Bronchial epithelial cell (primary cell): ENCODE data around the gene ADGRG7. TPM values are rescaled to one million over a fixed set of nuclear protein-coding genes. Genes with fewer than 3 reads are reported as not detected.

Source experiments
- DNase-seq: peaks from one replicate; pipeline ENCODE4 v3.0.0-alpha.2; 2010; ENCODE audit warnings: low read depth
- FAIRE-seq: peaks from 2 replicates; lab custom pipeline; 2011; peaks lifted over from hg19 to GRCh38; lab: Jason Lieb, UNC
- H3K27me3 ChIP-seq: 2 replicates; pipeline ENCODE4 v1.5.1; 2011; ENCODE audit warnings: low read length; ENCODE audit not compliant: control insufficient read depth, insufficient read depth
- H3K36me3 ChIP-seq: 2 replicates; pipeline ENCODE4 v1.5.1; 2011; ENCODE audit warnings: low read length; ENCODE audit not compliant: control insufficient read depth, insufficient read depth
- H3K4me3 ChIP-seq: 2 replicates; pipeline ENCODE4 v1.5.1; 2011; ENCODE audit warnings: mild to moderate bottlenecking, low read depth, low read length, control low read depth
- total RNA-seq: library from RNA; depleted of rRNA; stranded (reverse); fragments of >200 nt; gene quantifications from 2 replicates; pipeline ENCODE4 v1.2.1, GENCODE V29; 2014
- TF ChIP-seq, protein P1 (sequence below): IDR thresholded peaks from 2 replicates; pipeline ENCODE4 v1.5.1; 2011; ENCODE audit warnings: mild to moderate bottlenecking, moderate library complexity, low read length, control low read depth, inconsistent platforms; ENCODE audit not compliant: insufficient read depth, severe bottlenecking

Gene ADGRG7
- total RNA-seq, 1 donor from 2014 or later, result under 0.01 TPM

DNA sequence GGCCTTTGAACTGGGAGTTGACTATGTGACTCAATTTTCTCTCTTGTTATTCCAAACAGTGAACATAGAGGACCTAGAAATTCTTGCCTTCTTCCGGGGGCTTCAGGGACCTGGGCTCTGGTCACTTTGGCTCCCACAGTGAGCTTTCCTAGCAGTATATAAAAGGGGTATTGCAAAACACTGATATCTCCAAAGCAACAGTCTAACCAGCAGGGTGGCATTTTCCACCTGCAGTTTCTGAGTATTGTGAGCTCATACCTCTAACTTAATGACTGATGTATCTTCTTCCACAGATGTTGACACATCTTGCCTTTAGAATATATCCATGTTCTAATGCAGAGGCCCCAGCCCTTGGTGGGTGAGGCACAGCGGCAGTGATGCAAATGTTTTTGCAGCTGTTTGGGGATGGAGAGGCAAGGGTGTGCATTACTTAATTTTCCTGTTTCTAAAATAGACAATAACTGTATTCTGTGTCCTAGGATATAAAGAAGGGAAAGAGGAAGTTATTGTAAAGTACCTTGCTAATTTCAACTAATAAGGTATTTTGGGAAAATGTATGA is 45.7 kb upstream of the ADGRG7 start:
- no peak for FAIRE-seq
- no peak for DNase-seq
- Histone ChIP-seq H3K27me3 (no peaks in the 10 kb centered on the region), H3K36me3 (no peaks in the 10 kb centered on the region), H3K4me3 (no peak overlapping the region)
- TF ChIP-seq, protein P1, sequence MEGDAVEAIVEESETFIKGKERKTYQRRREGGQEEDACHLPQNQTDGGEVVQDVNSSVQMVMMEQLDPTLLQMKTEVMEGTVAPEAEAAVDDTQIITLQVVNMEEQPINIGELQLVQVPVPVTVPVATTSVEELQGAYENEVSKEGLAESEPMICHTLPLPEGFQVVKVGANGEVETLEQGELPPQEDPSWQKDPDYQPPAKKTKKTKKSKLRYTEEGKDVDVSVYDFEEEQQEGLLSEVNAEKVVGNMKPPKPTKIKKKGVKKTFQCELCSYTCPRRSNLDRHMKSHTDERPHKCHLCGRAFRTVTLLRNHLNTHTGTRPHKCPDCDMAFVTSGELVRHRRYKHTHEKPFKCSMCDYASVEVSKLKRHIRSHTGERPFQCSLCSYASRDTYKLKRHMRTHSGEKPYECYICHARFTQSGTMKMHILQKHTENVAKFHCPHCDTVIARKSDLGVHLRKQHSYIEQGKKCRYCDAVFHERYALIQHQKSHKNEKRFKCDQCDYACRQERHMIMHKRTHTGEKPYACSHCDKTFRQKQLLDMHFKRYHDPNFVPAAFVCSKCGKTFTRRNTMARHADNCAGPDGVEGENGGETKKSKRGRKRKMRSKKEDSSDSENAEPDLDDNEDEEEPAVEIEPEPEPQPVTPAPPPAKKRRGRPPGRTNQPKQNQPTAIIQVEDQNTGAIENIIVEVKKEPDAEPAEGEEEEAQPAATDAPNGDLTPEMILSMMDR, result no peak

DNA sequence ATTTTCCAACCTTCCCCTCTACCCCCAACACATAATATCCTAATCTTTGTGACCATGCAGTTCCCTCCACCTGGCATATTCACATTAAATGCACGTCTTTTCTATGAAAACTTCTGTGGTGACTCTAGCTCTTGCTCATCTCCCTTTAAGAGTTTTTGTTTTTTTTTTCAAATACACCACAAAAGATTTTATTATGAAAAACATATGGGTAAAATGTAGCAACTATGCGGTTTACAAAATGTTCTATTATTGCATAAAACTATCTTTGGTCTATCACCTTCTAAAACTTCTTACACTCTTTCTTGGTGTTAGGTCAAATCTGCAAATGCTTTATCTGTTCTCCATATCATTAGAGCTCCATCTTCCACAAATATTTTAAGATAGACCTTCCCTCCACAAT is 38.6 kb upstream of the ADGRG7 start:
- TF ChIP-seq, protein P1, result no peak
- H3K27me3 ChIP-seq, result no peaks in the 10 kb centered on the region
- FAIRE-seq, result no peak
- no peak for DNase-seq
- peaks cover 2% of the 10 kb centered on the region for H3K36me3 ChIP-seq
- H3K4me3 ChIP-seq, result no peak overlapping the region

- DNase-seq, result no peak
- H3K4me3 ChIP-seq, result no peak overlapping the region
- peaks cover 2% of the 10 kb centered on the region for H3K36me3 ChIP-seq
- TF ChIP-seq, protein P1, result no peak
- no peak for FAIRE-seq
- no peaks in the 10 kb centered on the region for H3K27me3 ChIP-seq
Measured at GRCh38 chr3:100574536-100574935, 34.9 kb upstream of the ADGRG7 start.

- H3K27me3 ChIP-seq, result no peaks in the 10 kb centered on the region
- H3K36me3 ChIP-seq, result no peaks in the 10 kb centered on the region
- DNase-seq (no peak), FAIRE-seq (no peak)
- no peak overlapping the region for H3K4me3 ChIP-seq
- TF ChIP-seq, protein P1, result no peak
Measured at GRCh38 chr3:100575704-100576103, 33.7 kb upstream of the ADGRG7 start.

DNA sequence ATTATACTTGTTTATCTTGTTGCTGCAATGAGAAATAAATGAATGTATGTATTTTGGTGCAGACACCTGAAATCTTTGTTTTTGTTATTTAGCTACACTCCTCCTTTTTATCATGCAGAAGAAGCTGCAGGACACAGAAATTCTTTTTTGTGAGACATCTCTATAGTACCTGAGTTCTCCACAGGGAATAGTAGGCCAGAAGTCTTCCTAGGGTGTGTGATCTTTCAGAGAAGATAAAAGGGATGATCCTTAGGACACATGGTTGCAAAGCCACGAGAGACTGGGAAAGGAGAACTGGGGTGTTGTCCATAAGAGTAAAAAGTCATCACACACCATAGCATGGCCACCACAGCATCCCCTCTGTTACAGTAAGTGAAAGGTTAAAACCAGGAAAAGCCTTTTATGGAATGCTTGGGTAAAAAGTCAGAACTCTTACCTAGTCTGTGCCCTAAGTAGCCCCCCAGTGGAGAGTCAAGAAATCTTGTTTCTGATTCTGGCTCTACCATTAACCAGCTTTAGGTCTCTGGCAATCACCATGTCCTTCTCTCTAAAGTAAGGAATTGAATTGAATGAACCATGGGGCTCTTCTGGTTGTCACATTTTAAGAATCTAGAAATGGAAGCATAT is 31.9 kb upstream of the ADGRG7 start:
- DNase-seq, result no peak
- no peak overlapping the region for H3K4me3 ChIP-seq
- TF ChIP-seq, protein P1, result no peak
- H3K36me3 ChIP-seq, result no peaks in the 10 kb centered on the region
- FAIRE-seq, result no peak
- H3K27me3 ChIP-seq, result no peaks in the 10 kb centered on the region

DNA sequence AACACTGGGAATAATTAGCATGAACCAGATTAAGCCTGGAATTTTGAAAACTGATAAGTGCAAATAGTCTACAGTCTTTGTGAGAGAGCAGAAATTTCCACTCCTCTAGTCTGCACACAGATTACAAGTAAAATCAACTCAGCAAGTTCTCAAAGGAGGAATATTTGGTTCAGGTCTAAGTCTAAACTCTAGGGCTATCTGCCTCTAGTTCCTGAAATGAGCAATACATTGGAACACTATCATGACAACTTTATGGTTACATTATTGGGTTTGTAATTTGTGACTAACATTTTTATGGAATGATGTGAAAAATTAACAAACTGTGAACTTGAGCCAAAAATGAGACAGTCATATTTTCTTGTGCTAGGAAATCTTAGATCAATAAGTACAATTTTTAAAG is 30.8 kb upstream of the ADGRG7 start:
- no peak for FAIRE-seq
- no peak for DNase-seq

More for the DNA sequence above, 30.8 kb upstream of the ADGRG7 start:
- Histone ChIP-seq H3K27me3 (no peaks in the 10 kb centered on the region), H3K4me3 (no peak overlapping the region), H3K36me3 (no peaks in the 10 kb centered on the region)
- TF ChIP-seq, protein P1, result no peak
